Stimulated activated effector memory CD8-positive, alpha-beta T cell treated with anti-CD3 and anti-CD28 coated beads, Interleukin-12 subunit alpha, Interleukin-12 subunit beta, amount 100 ng/mL, for 72 hours (primary cell): ENCODE measurements around the gene MDH1.

Source experiments
- ATAC-seq: fragments of 150-1000 bp; cut with Tn5 transposase; 2 replicates; pipeline ENCODE4 v1.10.0; 2021
- DNase-seq, 2 donors: peaks; one replicate each; pipeline ENCODE4 v3.0.0; 2021 to 2022; ENCODE audit warnings: low spot score in 2 of 2
- H3K27ac Mint-ChIP-seq: one replicate; pipeline ENCODE4 v1.8.0; 2022; ENCODE audit warnings: mild to moderate bottlenecking, mixed read lengths
- H3K36me3 Mint-ChIP-seq: one replicate; pipeline ENCODE4 v1.8.0; 2022; ENCODE audit warnings: mild to moderate bottlenecking, mixed read lengths
- H3K4me1 Mint-ChIP-seq: one replicate; pipeline ENCODE4 v1.8.0; 2022; ENCODE audit warnings: mixed read lengths
- H3K4me3 Mint-ChIP-seq: one replicate; pipeline ENCODE4 v1.8.0; 2022; ENCODE audit warnings: mild to moderate bottlenecking, mixed read lengths
- H3K9me3 Mint-ChIP-seq: one replicate; pipeline ENCODE4 v1.8.0; 2022; ENCODE audit warnings: mixed read lengths

Gene MDH1

GRCh38 chr2:63648632-63649031 is 59.9 kb downstream of the MDH1 start:
- Mint-ChIP-seq H3K4me1 (no peaks in the 10 kb centered on the region), H3K9me3 (no peaks in the 10 kb centered on the region), H3K4me3 (no peak overlapping the region), H3K36me3 (no peaks in the 10 kb centered on the region), H3K27ac (no peak overlapping the region)
- no peak for ATAC-seq
- no peak for DNase-seq

- Mint-ChIP-seq H3K4me1 (no peaks in the 10 kb centered on the region), H3K9me3 (peaks cover 4% of the 10 kb centered on the region), H3K36me3 (no peaks in the 10 kb centered on the region), H3K27ac (no peak overlapping the region), H3K4me3 (no peak overlapping the region)
- ATAC-seq (no peak), DNase-seq (no peak)
These were observed 61.1 kb downstream of the MDH1 start for GRCh38 chr2:63649829-63650228.

- peaks cover 4% of the 10 kb centered on the region for H3K9me3 Mint-ChIP-seq
- DNase-seq (no peak), ATAC-seq (no peak)
- H3K27ac Mint-ChIP-seq = no peak overlapping the region
- no peaks in the 10 kb centered on the region for H3K36me3 Mint-ChIP-seq
- H3K4me3 Mint-ChIP-seq = no peak overlapping the region
- no peaks in the 10 kb centered on the region for H3K4me1 Mint-ChIP-seq
These were observed 62.0 kb downstream of the MDH1 start for GRCh38 chr2:63650756-63651155.

- no peaks in the 10 kb centered on the region for H3K4me1 Mint-ChIP-seq
- ATAC-seq (no peak), DNase-seq (no peak)
- H3K27ac Mint-ChIP-seq = no peak overlapping the region
- H3K36me3 Mint-ChIP-seq = no peaks in the 10 kb centered on the region
- H3K9me3 Mint-ChIP-seq = peaks cover 4% of the 10 kb centered on the region
- H3K4me3 Mint-ChIP-seq = no peak overlapping the region
These were observed 62.6 kb downstream of the MDH1 start for GRCh38 chr2:63651356-63651755.

GRCh38 chr2:63651861-63652651 is 63.3 kb downstream of the MDH1 start:
- H3K27ac Mint-ChIP-seq = no peak overlapping the region
- H3K4me1 Mint-ChIP-seq = no peaks in the 10 kb centered on the region
- DNase-seq = no peak
- peaks cover 4% of the 10 kb centered on the region for H3K9me3 Mint-ChIP-seq
- H3K4me3 Mint-ChIP-seq = no peak overlapping the region
- no peaks in the 10 kb centered on the region for H3K36me3 Mint-ChIP-seq
- ATAC-seq = no peak

- no peak for DNase-seq
- no peaks in the 10 kb centered on the region for H3K4me1 Mint-ChIP-seq
- H3K36me3 Mint-ChIP-seq = no peaks in the 10 kb centered on the region
- ATAC-seq = no peak
- H3K4me3 Mint-ChIP-seq = no peak overlapping the region
- H3K27ac Mint-ChIP-seq = no peak overlapping the region
- peaks cover 4% of the 10 kb centered on the region for H3K9me3 Mint-ChIP-seq
These were observed 63.9 kb downstream of the MDH1 start for GRCh38 chr2:63652652-63652985.

- no peak overlapping the region for H3K4me3 Mint-ChIP-seq
- peaks cover 4% of the 10 kb centered on the region for H3K9me3 Mint-ChIP-seq
- H3K4me1 Mint-ChIP-seq = no peaks in the 10 kb centered on the region
- no peak for DNase-seq
- H3K27ac Mint-ChIP-seq = no peak overlapping the region
- no peaks in the 10 kb centered on the region for H3K36me3 Mint-ChIP-seq
- ATAC-seq = peak; percentile 95
These were observed 66.2 kb downstream of the MDH1 start for GRCh38 chr2:63654959-63655358.
